GM21576 (cell line): ENCODE measurements around the gene YWHAH.
A peak's percentile ranks its signal among the peaks of the same experiment; 100 is the strongest.

Source experiments
- ATAC-seq: cut with Tn5 transposase; IDR thresholded peaks from one replicate; pipeline ENCODE4 v1.9.1; 2021; ENCODE audit warnings: mild to moderate bottlenecking, moderate library complexity; ENCODE audit not compliant: unreplicated experiment

The YWHAH gene

GRCh38 chr22:31922534-31922933 lies 21.8 kb upstream of the YWHAH start:
- ATAC-seq: no peak

DNA sequence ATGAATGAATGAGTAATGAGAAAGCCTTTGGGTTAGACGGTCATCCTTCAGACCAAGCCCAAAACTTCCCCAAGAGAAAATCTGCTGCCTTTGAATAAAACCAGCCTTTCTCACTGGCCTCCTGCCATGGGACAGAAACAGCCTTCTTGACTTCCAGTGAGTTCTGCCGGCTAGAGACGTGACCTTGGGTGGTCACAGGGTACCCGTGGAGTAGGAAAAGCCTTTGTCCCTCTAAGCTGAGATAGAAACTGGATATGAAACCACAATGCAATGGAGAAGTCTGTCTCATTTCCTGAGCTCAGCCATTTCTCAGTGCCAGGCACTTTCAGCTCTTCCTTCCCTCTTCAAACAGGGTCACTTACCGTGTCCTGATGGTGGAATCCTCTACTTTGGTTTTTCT lies 21.2 kb upstream of the YWHAH start:
- no peak for ATAC-seq

- no peak for ATAC-seq
Measured at GRCh38 chr22:31923747-31924146, 20.6 kb upstream of the YWHAH start.

GRCh38 chr22:31925056-31925455 lies 19.3 kb upstream of the YWHAH start:
- no peak for ATAC-seq

GRCh38 chr22:31926024-31926423 lies 18.3 kb upstream of the YWHAH start:
- no peak for ATAC-seq

GRCh38 chr22:31926969-31927368 lies 17.4 kb upstream of the YWHAH start:
- ATAC-seq: no peak

DNA sequence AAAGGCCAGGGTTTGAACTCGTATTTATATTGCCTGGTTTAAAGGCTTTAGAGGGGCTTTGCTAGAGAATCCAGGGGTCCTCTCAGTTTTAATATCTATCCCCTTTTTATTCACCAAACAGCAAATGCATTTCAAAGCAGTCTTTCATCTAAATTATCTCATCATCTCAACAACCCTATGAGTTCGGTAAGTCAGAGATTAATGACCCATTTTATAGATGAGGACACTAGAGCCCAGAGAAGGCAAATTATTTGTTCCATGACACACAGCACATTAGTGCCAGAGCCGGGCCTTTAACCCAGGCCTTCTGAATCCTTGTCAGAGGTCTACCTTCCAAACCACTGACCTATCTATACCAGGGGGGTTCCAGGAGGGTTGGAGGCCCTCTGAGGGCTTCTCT lies 16.8 kb upstream of the YWHAH start:
- no peak for ATAC-seq

- ATAC-seq: no peak
Measured at GRCh38 chr22:31929167-31929930, 15.0 kb upstream of the YWHAH start.

- no peak for ATAC-seq
Measured at GRCh38 chr22:31932863-31933262, 11.5 kb upstream of the YWHAH start.

DNA sequence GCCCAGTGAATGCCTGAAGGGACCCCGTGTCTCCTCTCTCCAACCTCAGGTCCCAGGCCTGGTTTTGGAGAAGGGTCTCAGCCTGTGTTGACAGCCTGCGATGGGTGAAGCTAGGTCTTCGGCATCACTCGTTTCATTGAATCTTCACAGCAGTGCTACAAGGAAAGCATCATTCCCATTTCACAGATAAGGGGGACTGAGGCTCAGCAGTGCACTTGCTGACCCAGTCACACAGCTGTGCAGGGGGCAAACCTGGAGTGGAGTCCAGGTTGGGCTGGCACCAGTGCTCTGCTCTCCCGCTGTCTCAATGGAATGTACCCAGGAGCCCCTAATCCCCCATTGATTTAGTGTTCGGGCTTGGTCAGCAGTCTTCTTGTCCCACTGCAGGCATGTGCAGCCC lies 10.9 kb upstream of the YWHAH start:
- no peak for ATAC-seq

DNA sequence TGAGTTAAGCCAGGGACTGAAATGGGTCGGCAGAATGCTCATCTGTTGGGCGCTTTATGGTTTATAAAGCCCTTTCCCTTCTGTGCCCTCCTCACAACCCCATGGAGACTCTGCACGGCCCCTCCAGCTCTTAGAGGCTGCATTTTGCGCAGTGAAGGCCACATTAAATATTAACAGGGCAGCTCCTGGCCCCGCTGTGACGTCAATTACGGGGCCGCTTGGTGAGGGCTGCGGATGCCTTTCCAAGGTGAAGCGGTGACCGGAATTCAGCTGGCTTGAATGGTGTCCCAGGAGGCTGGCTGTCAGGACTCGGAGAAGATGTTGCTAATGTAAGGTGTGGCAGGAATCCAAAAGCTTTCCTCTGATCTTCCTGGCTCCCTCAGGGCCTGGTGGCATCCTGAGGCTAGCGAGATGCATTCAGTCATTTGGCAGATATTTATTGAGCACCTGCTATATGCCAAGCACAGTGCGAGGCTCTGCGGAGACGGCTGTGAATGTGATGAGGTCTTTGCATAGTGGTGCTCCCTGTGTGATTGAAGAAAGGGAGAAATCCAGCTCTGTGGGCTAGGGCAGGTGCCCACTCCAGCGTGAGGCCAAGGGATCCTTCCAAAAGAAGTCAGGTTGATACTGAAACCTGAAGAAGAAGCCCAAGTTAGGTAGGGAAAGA lies 10.4 kb upstream of the YWHAH start:
- no peak for ATAC-seq

- no peak for ATAC-seq
Measured at GRCh38 chr22:31935961-31936635, 8.2 kb upstream of the YWHAH start.

DNA sequence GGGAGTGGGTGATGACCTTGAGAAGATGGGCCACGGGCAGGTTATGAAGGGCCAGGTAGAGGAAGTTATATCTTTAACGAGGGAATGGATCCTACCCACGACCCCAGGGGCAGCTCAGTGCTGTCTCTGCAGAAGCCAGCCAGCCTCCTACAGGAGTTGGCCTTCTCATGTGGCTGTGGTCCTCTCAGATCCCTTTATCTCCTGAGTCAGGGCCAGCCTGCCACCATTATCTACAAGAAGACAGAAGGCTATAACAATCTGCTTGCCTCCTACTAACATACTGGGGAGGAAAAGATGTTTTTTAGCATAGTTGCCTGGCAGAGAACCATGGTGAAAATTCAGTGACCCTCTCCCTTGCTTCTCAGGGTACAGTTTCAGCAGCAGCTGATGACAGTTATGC lies 7.0 kb upstream of the YWHAH start:
- no peak for ATAC-seq

DNA sequence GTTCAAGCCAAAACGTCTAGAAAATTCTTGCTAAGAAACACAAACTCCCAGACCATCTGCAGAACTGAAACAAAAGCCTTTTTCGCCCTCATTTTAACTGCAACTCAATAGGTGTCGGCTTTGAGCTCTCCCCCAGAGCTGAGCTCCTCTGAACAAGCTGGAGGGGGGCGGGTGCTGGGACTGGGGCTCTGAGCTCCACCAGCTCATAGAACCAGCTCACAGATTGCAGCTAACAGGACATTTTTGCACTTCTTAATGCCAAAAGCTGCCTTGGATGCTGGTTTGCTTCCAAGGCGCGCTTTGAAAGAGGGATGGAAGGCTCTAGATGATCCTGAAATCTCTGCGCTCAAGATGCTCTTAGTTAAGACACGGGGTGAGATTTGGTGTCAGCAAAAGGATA lies 6.0 kb upstream of the YWHAH start:
- no peak for ATAC-seq

- ATAC-seq: no peak
Measured at GRCh38 chr22:31940506-31940905, 3.8 kb upstream of the YWHAH start.

GRCh38 chr22:31942091-31942490 lies 2.2 kb upstream of the YWHAH start:
- ATAC-seq: no peak

DNA sequence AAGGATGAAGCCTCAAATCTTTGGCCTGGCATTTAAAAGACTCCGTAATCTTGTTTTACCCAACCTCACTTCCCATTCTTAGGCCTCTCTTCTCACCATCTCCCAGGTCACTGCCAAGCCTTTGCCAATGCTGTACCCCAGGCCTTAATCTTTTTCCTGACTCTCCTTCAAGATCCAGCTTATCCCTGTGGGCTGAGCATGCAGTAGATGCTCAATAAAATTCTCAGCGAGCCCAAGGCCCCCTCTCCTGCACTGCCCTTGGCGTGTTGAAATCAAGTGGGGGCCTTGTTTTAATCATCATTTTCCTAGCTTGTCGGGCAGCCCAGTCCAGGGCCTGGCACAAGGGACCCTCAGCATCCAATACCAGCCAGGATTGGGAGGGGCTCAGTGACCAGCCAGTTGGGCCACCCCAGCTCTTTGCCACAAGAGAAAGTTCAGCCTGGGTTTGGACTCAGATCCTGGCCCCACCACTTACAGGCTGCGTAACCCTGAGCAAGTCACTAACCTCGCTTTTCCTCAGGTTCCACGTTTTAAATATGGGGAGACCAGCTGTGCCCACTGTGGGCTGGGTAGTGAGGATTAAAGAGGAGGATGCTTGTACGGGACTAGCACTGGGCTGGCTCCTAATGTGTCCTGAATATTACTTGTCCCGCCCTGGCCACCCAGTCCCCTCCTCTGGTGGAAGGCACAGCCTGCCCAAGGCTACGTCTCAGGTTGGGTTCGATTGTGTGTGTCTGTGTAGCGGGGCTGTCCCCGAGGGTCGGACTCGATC lies 943 bp upstream of the YWHAH start:
- ATAC-seq: no peak

DNA sequence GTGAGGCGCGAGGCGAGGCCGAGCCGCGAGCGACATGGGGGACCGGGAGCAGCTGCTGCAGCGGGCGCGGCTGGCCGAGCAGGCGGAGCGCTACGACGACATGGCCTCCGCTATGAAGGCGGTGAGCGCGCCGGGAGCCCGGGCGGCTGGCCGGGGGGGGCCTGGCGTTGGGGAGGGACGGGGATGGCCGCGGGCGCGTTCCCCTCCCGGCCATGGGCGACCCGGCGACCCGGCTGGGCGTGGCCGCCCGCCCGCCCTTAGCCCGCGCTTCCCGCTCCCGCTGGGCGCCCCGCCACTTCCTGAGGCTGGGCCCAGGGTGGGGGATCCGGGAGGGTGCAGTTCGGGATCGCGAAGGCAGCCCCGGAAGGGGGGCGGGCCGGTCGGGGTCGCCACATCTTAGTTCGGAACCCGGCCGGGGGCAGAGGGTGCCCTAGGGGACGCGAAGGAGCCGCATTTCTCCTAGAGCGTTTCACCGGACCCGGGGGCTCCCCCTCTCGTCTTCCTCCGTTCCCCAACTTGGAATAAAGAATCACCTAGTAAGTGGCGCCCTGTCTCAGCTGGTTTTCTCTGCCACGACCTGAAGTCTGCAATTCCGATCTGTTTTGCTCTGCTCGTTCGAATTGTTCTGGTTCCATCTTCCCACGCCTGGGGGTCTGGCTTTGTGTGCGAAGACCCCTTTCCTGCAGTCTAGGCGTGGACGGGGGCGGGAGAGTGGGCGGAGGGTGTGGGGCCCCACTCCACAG lies 536 bp downstream of the YWHAH start:
- peak; percentile 14 for ATAC-seq

- no peak for ATAC-seq
Measured at GRCh38 chr22:31945443-31945855, 1.1 kb downstream of the YWHAH start.

GRCh38 chr22:31945971-31946680 lies 1.8 kb downstream of the YWHAH start:
- no peak for ATAC-seq
